Measurements from ENCODE around the gene MMD2. TPM values are rescaled to one million over a fixed set of nuclear protein-coding genes. Genes with fewer than 3 reads are reported as not detected.
"Not testable (repeated sequence)": the region's sequence is repeated elsewhere in the genome, so short reads cannot be mapped to it uniquely, and the experiment has no call there.

Gene MMD2
- not detected for polyA plus RNA-seq (2012; ENCODE audit: insufficient read depth, insufficient read length)

GRCh38 chr7:4958477-4959301 is at the start of gene MMD2:
TSS of gene MMD2 (minus strand) at chr7:4959187. CDS start at chr7:4959017, 170 bp downstream.
- DNase-seq (ENCODE audit: low read depth, low spot score) = no peak
- no peak within 1 kb of the TSS for H3K4me3 ChIP-seq (ENCODE audit: low read length)

GRCh38 chr7:5005066-5005465 is 46.1 kb upstream of the MMD2 start:
- DNase-seq (ENCODE audit: low read depth, low spot score) = no peak

GRCh38 chr7:5001911-5002310 is 42.9 kb upstream of the MMD2 start:
- no peak for DNase-seq (ENCODE audit: low read depth, low spot score)
- no peak overlapping the region for H3K4me3 ChIP-seq (ENCODE audit: low read length)

More at GRCh38 chr7:5005066-5005465, 46.1 kb upstream of the MMD2 start:
- no peak overlapping the region for H3K4me3 ChIP-seq (ENCODE audit: low read length)

GRCh38 chr7:5001003-5001402 is 42.0 kb upstream of the MMD2 start:
- no peak for DNase-seq (ENCODE audit: low read depth, low spot score)

GRCh38 chr7:4999369-4999950 is 40.5 kb upstream of the MMD2 start:
- peak; percentile 3 for DNase-seq (ENCODE audit: low read depth, low spot score)
- H3K4me3 ChIP-seq (ENCODE audit: low read length) = no peak overlapping the region

More at GRCh38 chr7:5001003-5001402, 42.0 kb upstream of the MMD2 start:
- H3K4me3 ChIP-seq (ENCODE audit: low read length) = no peak overlapping the region

- H3K4me3 ChIP-seq (ENCODE audit: low read length) = no peak overlapping the region
- DNase-seq (ENCODE audit: low read depth, low spot score) = no peak
Measured at GRCh38 chr7:4998910-4999309, 39.9 kb upstream of the MMD2 start.

- no peak for DNase-seq (ENCODE audit: low read depth, low spot score)
- no peak overlapping the region for H3K4me3 ChIP-seq (ENCODE audit: low read length)
Measured at GRCh38 chr7:4998244-4998643, 39.3 kb upstream of the MMD2 start.

GRCh38 chr7:4996696-4997222 is 37.8 kb upstream of the MMD2 start:
- no peak for DNase-seq (ENCODE audit: low read depth, low spot score)
- no peak overlapping the region for H3K4me3 ChIP-seq (ENCODE audit: low read length)

- H3K4me3 ChIP-seq (ENCODE audit: low read length) = no peak overlapping the region
- DNase-seq (ENCODE audit: low read depth, low spot score) = no peak
Measured at GRCh38 chr7:4995429-4995969, 36.5 kb upstream of the MMD2 start.

GRCh38 chr7:4993471-4993870 is 34.5 kb upstream of the MMD2 start:
- no peak overlapping the region for H3K4me3 ChIP-seq (ENCODE audit: low read length)
- no peak for DNase-seq (ENCODE audit: low read depth, low spot score)

GRCh38 chr7:4982741-4983140 is 23.8 kb upstream of the MMD2 start:
- not testable (repeated sequence) for H3K4me3 ChIP-seq (ENCODE audit: low read length); DNase-seq (ENCODE audit: low read depth, low spot score)

- H3K4me3 ChIP-seq (ENCODE audit: low read length); DNase-seq (ENCODE audit: low read depth, low spot score): not testable (repeated sequence)
Measured at GRCh38 chr7:4981295-4981890, 22.4 kb upstream of the MMD2 start.

GRCh38 chr7:4975626-4976025 is 16.6 kb upstream of the MMD2 start:
- H3K4me3 ChIP-seq (ENCODE audit: low read length) = not testable (repeated sequence)

GRCh38 chr7:4973728-4974198 is 14.8 kb upstream of the MMD2 start:
- H3K4me3 ChIP-seq (ENCODE audit: low read length) = peak overlapping the region; percentile 66
- DNase-seq (ENCODE audit: low read depth, low spot score) = peak; percentile 88

More at GRCh38 chr7:4975626-4976025, 16.6 kb upstream of the MMD2 start:
- not testable (repeated sequence) for DNase-seq (ENCODE audit: low read depth, low spot score)

- not testable (repeated sequence) for H3K4me3 ChIP-seq (ENCODE audit: low read length); DNase-seq (ENCODE audit: low read depth, low spot score)
Measured at GRCh38 chr7:4972446-4972845, 13.5 kb upstream of the MMD2 start.

- DNase-seq (ENCODE audit: low read depth, low spot score) = no peak
- no peak overlapping the region for H3K4me3 ChIP-seq (ENCODE audit: low read length)
Measured at GRCh38 chr7:4965295-4966022, 6.5 kb upstream of the MMD2 start.

- H3K4me3 ChIP-seq (ENCODE audit: low read length) = no peak overlapping the region
- DNase-seq (ENCODE audit: low read depth, low spot score) = no peak
Measured at GRCh38 chr7:4964506-4964905, 5.5 kb upstream of the MMD2 start.

GRCh38 chr7:4962872-4963775 is 4.1 kb upstream of the MMD2 start:
- no peak overlapping the region for H3K4me3 ChIP-seq (ENCODE audit: low read length)
- no peak for DNase-seq (ENCODE audit: low read depth, low spot score)
